Activated naive CD4-positive, alpha-beta T cell treated with anti-CD3 and anti-CD28 coated beads, Interleukin-2, amount 50 U/mL, for 72 hours (primary cell): ENCODE results near the gene NDUFAF3. TPM values are rescaled to one million over a fixed set of nuclear protein-coding genes. Genes with fewer than 3 reads are reported as not detected.

Source experiments
- ATAC-seq, 2 donors: fragments of 150-1000 bp; cut with Tn5 transposase; 2 replicates each; pipeline ENCODE4 v1.10.0; 2021; ENCODE audit warnings: mild to moderate bottlenecking in 2 of 2, moderate library complexity in 2 of 2
- DNase-seq, 2 donors: peaks; one replicate each; pipeline ENCODE4 v3.0.0; 2021 to 2022; ENCODE audit warnings: low spot score in 2 of 2
- H3K27ac Mint-ChIP-seq, 2 donors: one replicate each; pipeline ENCODE4 v1.8.0; 2022; ENCODE audit warnings: mild to moderate bottlenecking in 2 of 2, mixed read lengths in 2 of 2
- H3K36me3 Mint-ChIP-seq, 2 donors: one replicate each; pipeline ENCODE4 v1.8.0; 2022; ENCODE audit warnings: mixed read lengths in 2 of 2
- H3K9me3 Mint-ChIP-seq, 2 donors: one replicate each; pipeline ENCODE4 v1.8.0; 2022; ENCODE audit warnings: mixed read lengths in 2 of 2
- total RNA-seq, 2 donors: library from RNA; stranded (reverse); gene quantifications; one replicate each; pipeline ENCODE4 v1.2.3, GENCODE V29; 2022

Gene NDUFAF3
- total RNA-seq, 2 donors from 2014 or later, result 60.3 to 80.8 TPM

DNA sequence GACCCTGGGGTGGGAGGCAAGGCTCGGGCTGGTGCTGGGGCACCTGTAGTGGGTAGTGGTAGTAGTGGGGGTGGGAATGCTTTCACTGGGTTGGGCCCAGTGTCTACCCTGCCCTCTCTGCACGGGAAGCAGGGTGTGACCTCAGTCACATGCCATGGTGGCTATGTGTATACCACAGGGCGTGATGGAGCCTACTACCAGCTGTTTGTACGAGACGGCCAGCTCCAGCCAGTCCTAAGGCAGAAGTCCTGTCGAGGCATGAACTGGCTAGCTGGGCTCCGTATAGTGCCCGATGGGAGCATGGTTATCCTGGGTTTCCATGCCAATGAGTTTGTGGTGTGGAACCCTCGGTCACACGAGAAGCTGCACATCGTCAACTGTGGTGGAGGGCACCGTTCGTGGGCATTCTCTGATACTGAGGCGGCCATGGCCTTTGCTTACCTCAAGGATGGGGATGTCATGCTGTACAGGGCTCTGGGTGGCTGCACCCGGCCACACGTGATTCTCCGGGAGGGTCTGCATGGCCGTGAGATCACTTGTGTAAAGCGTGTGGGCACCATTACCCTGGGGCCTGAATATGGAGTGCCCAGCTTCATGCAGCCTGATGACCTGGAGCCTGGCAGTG is 8.7 kb upstream of the NDUFAF3 start:
- H3K36me3 Mint-ChIP-seq, result peaks cover 3 to 8% of the 10 kb centered on the region in 2 donors
- H3K9me3 Mint-ChIP-seq, result no peaks in the 10 kb centered on the region
- DNase-seq (no peak), ATAC-seq (no peak)
- H3K27ac Mint-ChIP-seq, result no peak overlapping the region

DNA sequence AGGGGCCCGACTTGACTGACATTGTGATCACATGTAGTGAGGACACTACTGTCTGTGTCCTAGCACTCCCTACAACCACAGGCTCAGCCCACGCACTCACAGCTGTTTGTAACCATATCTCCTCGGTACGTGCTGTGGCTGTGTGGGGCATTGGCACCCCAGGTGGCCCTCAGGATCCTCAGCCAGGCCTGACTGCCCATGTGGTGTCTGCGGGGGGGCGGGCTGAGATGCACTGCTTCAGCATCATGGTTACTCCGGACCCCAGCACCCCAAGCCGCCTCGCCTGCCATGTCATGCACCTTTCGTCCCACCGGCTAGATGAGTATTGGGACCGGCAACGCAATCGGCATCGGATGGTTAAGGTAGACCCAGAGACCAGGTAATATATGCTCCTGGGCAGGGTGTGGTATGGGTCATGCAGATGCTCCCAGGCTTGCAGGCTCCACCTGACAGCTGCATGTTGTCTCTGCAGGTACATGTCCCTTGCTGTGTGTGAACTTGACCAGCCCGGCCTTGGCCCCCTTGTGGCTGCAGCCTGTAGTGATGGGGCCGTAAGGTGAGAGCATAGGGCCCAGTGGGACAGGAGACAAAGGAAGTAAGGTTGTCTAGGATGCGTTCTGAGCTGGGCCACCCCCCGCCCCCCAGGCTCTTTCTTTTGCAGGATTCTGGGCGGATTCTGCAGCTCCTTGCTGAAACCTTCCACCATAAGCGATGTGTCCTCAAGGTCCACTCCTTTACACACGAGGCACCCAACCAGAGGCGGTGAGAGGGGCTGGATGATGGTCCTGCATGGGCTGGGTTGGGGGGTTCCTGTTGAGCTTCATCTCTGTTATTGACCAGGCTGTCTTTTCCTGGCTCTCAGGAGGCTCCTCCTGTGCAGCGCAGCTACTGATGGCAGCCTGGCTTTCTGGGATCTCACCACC is 7.9 kb upstream of the NDUFAF3 start:
- H3K9me3 Mint-ChIP-seq, result no peaks in the 10 kb centered on the region
- ATAC-seq (peak; percentile 17 to 30), DNase-seq (peak in 1 of 2 donors; percentile 69)
- H3K36me3 Mint-ChIP-seq, result peaks cover 0 to 6% of the 10 kb centered on the region in 2 donors
- peak overlapping the region in 1 of 2 donors; percentile 36 for H3K27ac Mint-ChIP-seq

DNA sequence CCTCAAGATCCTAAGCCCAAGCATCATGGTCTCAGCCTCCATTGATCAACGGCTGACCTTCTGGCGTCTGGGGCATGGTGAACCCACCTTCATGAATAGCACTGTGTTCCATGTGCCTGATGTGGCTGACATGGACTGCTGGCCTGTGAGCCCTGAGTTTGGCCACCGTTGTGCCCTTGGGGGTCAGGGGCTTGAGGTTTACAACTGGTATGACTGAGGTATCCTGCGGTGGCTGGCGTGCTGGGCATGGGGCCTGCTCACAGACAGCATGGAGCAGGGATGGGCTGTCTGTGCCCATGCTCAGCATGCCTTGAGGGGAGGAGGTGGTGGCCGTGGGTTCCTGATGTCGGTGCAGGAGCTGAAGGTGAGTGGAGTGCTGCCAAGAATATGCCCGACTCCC is 6.8 kb upstream of the NDUFAF3 start:
- Mint-ChIP-seq H3K27ac (peak overlapping the region in 1 of 2 donors; percentile 64), H3K36me3 (peaks cover 0 to 6% of the 10 kb centered on the region in 2 donors), H3K9me3 (no peaks in the 10 kb centered on the region)
- ATAC-seq (no peak), DNase-seq (no peak)

DNA sequence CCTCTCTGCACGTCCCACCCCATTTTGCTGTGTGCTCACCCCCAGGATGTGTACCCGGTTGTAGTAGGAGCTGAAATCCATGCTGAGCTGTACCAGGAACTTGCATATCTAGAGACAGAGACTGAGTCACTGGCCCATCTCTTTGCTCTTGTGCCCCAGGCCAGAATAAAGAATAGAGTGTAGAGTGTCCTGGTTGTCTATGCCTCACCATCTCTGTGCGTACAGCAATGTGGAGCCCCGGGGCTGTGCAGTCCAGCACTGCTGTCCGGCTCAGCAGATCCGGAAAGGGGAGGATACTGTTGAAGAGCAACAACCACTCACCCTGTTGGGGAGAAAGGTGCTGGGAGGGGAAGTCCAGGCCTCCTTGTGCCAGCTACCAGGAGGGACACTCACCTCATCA is 6.2 kb upstream of the NDUFAF3 start:
- H3K27ac Mint-ChIP-seq, result peak overlapping the region in 1 of 2 donors; percentile 64
- no peak for ATAC-seq
- H3K36me3 Mint-ChIP-seq, result peaks cover 4 to 13% of the 10 kb centered on the region in 2 donors
- DNase-seq, result no peak
- no peaks in the 10 kb centered on the region for H3K9me3 Mint-ChIP-seq

DNA sequence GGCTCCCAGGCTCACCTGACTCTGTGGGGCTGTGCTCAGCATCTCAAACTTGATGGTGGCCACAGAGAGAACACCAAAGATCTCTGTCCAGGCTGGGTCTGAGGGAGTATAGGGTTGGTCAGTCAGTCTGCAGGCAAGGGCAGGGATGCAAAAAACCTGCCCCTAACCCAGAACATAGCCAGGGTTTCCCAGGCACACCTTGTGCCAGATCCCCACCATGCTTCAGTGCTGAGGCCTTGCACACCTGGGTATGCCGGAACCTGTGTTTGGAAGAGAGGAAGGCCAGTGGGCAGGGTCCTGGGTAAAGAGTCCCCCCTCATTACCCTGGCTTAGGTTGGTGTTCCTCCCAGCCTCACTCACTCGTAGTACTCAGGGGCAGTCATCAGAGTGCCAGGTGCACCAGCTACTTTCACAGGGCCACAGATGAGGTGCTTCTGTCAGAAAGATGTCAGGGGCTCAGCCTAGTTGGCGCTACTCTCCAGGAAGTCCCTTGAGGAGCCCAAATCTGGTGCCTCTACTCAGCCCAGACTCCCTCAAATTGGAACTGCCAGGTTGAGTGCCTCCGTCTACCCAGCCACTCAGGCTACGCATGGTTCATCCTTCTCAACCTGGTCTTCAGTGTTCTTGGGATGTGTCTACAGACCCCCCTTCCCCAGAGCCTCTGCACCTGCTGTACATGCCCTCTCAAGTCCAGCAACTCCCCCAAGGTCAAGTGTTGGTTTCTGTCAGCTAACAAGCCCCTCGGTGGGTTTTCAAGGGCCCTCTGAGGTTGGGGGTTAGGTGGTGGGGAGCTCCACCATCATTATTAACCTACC is 5.3 kb upstream of the NDUFAF3 start:
- no peak for DNase-seq
- Mint-ChIP-seq H3K27ac (no peak overlapping the region), H3K9me3 (no peaks in the 10 kb centered on the region), H3K36me3 (peaks cover 9 to 18% of the 10 kb centered on the region in 2 donors)
- no peak for ATAC-seq

DNA sequence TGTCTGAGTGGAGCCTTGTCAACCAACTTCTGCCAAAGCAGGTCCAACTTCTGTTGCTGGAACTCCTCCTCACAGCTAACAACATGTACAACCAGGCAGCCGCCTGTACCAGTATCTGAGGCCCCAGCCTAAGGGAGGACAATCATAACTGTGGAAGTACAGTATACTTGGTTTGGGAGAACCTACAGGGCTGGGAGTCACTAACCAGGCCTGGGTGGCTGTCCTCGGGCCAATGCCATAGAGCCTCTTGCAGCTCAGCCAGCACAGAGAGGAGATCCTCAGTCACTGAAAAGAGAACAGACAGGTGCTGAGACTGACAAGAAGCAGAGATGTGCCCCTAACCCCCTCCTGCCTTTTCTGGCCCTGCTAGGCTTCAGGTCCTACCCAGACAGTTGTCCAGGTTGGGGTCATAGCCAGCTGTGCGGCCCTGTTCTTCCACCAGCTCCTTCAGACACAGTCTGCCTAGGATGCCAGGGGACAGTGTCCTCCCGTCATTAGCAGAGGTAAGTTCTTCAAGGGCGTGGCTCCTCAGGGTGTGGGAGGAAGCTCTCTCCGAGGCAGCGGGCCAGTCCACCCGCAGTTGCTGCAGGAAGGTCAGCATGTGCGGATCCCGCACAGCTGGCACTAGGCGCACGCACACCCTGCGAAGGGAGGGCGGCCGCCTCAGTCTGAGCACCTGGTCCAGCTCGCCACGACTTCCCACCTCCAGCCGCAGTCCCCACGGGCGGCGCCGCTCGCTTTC is 4.5 kb upstream of the NDUFAF3 start:
- Mint-ChIP-seq H3K36me3 (peaks cover 11 to 21% of the 10 kb centered on the region in 2 donors), H3K9me3 (no peaks in the 10 kb centered on the region), H3K27ac (peak overlapping the region in 1 of 2 donors; percentile 97)
- no peak for ATAC-seq
- no peak for DNase-seq

DNA sequence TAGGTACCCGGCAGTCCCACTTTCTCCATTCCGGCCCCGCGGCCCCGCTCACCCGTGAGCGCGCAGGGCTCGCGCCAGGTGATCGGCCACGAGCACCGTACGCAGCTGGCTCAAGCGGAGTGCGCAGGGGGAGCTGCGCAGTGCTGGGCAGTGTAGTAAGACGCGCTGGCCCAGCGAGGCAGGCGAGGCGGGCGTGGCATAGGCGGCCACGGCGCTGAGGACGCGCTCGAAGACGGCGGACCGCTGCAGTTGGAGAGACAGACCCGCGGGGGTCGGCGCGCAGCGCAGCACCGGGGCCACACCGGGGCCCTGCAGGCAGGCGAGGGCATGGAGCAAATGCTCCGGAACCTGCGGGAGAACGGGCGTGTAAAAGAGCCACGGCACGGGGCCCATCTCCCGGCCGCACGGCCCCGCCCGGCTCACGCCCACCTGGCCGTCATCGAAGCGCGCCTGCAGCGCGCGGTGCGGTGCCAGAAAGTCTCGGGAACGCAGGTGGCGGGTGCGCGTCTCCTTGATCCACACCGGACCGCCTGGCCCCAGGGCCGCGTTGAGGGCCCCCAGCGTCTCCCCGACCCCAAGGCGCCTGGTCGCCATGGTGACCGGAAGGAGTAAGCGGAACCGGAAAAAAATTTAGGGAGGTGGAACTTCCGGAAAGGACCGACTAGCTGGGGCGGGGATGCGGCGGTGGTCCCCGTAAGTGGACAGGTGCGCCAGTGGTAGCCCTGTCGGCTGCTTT is 3.8 kb upstream of the NDUFAF3 start, which contains the start of gene DALRD3:
Gene DALRD3 (minus strand): TSS at position 610 of the 736 bp plus-strand sequence. CDS start 16 bp downstream, at position 594.
- peak within 1 kb of the TSS; percentile 94 to 97 for H3K27ac Mint-ChIP-seq
- no peaks in the 10 kb centered on the region for H3K9me3 Mint-ChIP-seq
- ATAC-seq (peak; percentile 3 to 18), DNase-seq (peak; percentile 61 to 78)
- H3K36me3 Mint-ChIP-seq, result peaks cover 17 to 28% of the 10 kb centered on the region in 2 donors

DNA sequence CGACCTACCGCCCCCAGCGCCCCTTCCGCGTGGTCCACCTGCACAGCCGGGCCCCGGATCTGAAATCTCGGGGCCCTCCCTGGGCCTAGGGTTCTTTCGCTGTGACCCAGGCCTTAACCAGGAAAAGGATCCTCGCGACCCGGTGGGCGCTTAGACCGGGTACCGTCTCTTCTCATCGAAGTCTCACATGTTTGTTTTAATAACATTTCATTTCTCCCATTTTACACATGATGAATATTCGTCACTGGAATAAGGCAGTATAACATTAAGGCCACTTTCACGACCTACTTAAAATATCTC is 3.3 kb upstream of the NDUFAF3 start:
- H3K36me3 Mint-ChIP-seq, result peaks cover 21 to 32% of the 10 kb centered on the region in 2 donors
- DNase-seq, result no peak
- no peak for ATAC-seq
- H3K9me3 Mint-ChIP-seq, result no peaks in the 10 kb centered on the region
- H3K27ac Mint-ChIP-seq, result peak overlapping the region; percentile 94 to 97

DNA sequence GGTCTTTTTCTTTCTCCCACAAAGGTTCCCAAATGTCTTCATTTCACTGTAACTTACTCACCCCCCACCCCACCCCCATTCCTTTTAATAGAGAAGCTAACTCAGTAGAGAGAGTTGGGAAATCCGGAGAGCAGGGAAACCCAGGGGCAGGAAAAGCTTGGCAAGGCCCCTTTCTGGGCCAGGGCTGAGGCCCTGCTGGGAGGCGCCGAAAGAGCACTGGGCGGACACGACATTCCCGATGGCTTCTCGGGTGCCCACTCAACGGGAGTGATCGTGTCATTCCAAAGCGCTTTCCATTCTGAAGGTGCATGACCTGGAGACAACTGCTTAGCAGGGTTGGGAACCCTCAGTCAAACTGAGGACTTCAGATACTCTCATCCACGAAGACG is 2.0 kb upstream of the NDUFAF3 start:
- H3K27ac Mint-ChIP-seq, result peak overlapping the region; percentile 92 to 97
- no peak for ATAC-seq
- peaks cover 31 to 41% of the 10 kb centered on the region in 2 donors for H3K36me3 Mint-ChIP-seq
- H3K9me3 Mint-ChIP-seq, result no peaks in the 10 kb centered on the region
- no peak for DNase-seq

DNA sequence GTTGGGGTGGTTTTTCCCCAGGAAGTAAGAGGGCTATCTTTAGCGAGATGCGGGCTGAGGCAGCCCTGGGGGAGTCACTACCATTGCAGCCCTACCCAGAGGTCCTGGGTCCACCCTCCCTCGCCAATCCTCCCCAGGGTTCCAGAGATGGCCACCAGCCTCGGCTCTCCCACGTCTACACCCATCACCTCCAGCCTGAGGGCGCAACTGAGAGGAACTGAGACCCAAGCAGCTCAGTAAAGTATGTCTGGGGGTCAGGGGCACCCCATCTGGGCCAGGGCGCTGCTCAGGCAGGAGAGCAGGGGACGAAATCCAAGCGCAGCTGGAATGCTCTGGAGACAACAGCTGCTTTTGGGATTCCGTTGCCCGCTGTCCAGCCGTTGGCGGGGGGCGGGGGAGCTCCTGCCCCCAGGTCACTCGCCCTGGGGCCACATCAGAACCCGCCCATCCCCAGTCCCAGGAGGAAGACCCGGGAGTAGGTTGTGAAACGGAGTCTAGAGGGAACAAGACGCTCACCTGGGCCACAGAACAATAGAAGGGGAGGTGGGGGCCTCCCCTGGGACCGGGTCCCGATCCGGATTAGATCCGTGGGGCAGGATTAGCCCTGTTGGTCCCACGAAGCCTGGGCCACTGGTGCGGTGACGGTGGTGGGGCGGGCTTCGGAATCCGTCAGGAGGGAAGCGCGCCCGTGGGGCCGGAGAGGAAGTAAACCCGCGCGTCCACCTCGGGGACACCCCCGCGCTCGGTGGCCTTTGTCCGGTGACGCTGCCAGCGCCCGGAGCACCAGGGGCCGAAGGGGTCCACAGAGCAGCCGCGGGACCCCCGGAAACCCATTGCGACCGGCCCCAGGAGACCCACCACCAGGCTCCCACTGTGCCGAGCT is 1.4 kb upstream of the NDUFAF3 start:
- ATAC-seq, result peak; percentile 1 to 7
- peak; percentile 46 to 81 for DNase-seq
- Mint-ChIP-seq H3K9me3 (no peaks in the 10 kb centered on the region), H3K36me3 (peaks cover 37 to 44% of the 10 kb centered on the region in 2 donors), H3K27ac (peak overlapping the region; percentile 97 to 99)

DNA sequence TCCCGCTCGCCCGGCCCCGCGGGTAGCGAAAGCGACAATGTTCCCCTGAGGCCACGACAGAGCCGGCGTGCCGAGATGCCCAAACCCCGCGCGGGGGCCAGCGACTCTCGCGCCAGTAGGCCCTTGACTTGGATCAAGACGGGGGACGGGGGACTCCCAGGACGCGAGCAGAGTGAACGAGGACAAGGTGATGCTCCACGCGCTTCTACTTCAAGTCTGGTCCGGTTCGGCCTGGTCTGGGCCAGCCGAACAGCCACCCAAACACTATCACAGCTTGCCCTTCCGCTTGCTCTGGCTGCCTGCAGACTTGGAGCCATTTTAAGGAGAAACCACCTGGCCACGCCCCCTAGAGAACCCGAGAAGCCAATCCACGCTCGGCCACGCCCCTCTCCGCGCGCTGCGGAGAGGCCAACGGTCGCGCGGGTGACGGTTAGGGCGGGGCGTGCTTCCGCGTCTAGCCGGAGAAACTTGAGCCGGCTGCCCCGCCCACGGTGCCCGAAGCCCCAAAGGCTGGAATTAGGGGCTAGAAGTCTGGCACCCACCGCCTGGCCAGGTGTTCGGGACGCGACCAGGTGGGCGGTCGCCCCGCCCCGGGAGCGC is 608 bp upstream of the NDUFAF3 start:
- Mint-ChIP-seq H3K36me3 (peaks cover 45 to 51% of the 10 kb centered on the region in 2 donors), H3K27ac (peak overlapping the region; percentile 97 to 99), H3K9me3 (no peaks in the 10 kb centered on the region)
- ATAC-seq (peak; percentile 69 to 70), DNase-seq (peak; percentile 98 to 99)

DNA sequence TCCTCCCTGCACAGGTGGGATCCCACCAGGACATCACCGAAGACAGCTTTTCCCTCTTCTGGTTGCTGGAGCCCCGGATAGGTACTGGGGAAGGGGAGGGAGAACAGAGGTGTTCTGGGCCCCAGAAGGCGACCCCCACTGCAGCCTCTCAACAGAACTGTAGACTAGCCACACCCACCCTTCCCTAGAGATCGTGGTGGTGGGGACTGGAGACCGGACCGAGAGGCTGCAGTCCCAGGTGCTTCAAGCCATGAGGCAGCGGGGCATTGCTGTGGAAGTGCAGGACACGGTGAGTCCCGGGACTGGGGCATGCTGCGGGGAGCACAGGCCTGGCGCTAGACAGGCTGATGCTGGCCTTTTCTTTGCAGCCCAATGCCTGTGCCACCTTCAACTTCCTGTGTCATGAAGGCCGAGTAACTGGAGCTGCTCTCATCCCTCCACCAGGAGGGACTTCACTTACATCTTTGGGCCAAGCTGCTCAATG is 809 bp downstream of the NDUFAF3 start:
- Mint-ChIP-seq H3K27ac (peak overlapping the region; percentile 97 to 98), H3K9me3 (no peaks in the 10 kb centered on the region), H3K36me3 (peaks cover 59 to 66% of the 10 kb centered on the region in 2 donors)
- DNase-seq (no peak), ATAC-seq (no peak)

DNA sequence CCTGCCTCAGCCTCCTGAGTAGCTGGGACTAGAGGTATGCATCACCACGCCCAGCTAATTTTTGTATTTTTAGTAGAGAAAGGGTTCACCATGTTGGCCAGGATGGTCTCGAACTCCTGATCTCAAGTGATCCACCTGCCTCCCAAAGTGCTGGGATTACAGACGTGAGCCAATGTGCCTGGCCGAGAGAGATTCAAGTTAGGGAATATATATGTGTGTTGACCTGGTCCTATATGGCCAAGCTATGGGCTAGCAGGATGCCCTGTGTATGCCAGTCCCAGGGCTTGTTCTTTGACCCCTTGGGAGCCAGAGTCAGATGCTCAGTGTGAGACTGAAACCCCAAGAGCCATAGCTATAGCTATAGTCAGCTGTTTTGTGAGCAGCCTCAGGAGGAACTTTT is 1.9 kb downstream of the NDUFAF3 start:
- DNase-seq (no peak), ATAC-seq (no peak)
- Mint-ChIP-seq H3K9me3 (no peaks in the 10 kb centered on the region), H3K27ac (peak overlapping the region; percentile 97 to 98), H3K36me3 (peaks cover 69 to 76% of the 10 kb centered on the region in 2 donors)

DNA sequence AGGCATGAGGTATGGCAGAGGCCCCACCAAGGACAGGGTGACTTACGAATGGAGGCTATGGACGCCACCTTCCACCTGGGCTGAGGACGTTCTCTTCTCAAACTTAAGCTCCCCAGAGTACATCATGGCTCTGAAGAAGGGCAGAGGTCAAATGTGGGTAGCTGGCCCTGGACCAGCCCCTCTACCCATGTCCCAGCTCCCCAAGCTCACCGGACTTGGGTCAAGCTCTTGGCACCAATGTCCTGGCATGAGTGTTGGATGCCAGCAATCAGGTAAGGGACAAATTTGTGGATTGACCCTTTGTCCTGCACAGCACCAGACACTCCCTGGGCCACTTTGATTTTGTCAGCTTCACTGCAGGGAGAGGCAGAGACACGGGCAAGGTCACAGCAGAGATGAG is 2.5 kb downstream of the NDUFAF3 start:
- no peak for ATAC-seq
- Mint-ChIP-seq H3K9me3 (no peaks in the 10 kb centered on the region), H3K36me3 (peaks cover 75 to 83% of the 10 kb centered on the region in 2 donors), H3K27ac (peak overlapping the region in 1 of 2 donors; percentile 97)
- no peak for DNase-seq
